HepG2 (cell line): ENCODE measurements around the gene NAV2. TPM values are rescaled to one million over a fixed set of nuclear protein-coding genes. Genes with fewer than 3 reads are reported as not detected.

Source experiments
- ATAC-seq: fragments of 200-7000 bp; cut with Tn5 transposase; 3 replicates; pipeline ENCODE4 v1.9.1; 2020; ENCODE audit warnings: mild to moderate bottlenecking, moderate library complexity
- BruUV-seq: library from RNA; stranded (reverse); fragments of 400-500 nt; replicated peaks from 2 replicates; lab custom pipeline; 2021; lab: Mats Ljungman, UMichigan
- CTCF ChIA-PET: fragments of 300-600 bp; formaldehyde crosslinking; extraction: SDS; loops from one replicate; lab custom pipeline; 2021; ENCODE audit warnings: low total read pairs, inconsistent platforms, low intra/inter-chr PET ratio; lab: Yijun Ruan, JAX
- POLR2A ChIA-PET: fragments of 350-600 bp; sonication (Branson Sonifier 250); formaldehyde crosslinking; loops from one replicate; lab custom pipeline; 2020; ENCODE audit warnings: antibody characterized with exemption, inconsistent platforms; lab: Yijun Ruan, JAX
- DNase-seq: peaks from one replicate; pipeline ENCODE4 v3.0.0-alpha.2; 2015; ENCODE audit warnings: low spot score
- FAIRE-seq: peaks from 3 replicates; lab custom pipeline; 2011; peaks lifted over from hg19 to GRCh38; lab: Jason Lieb, UNC
- H2AFZ ChIP-seq: one replicate; pipeline ENCODE4 v1.6.1; 2011; ENCODE audit warnings: low read length, inconsistent platforms
- H3K27ac ChIP-seq: fragments of 300-600 bp; 3 replicates; pipeline ENCODE4 v1.8.0; 2011; ENCODE audit warnings: mixed run types, mild to moderate bottlenecking, mixed read lengths, low read length, inconsistent platforms; ENCODE audit not compliant: insufficient read depth; ENCODE audit errors: extremely low read length
- H3K27me3 ChIP-seq, 2 experiments: fragments of 200-600 bp in 1 of 2; 2 replicates in 1 of 2; 3 replicates in 1 of 2; pipeline versions ENCODE4 v1.6.0 to v1.8.0; 2011; ENCODE audit warnings: low read length in 2 of 2, mild to moderate bottlenecking in 2 of 2, moderate library complexity in 2 of 2, inconsistent platforms in 1 of 2; ENCODE audit not compliant: insufficient read depth in 2 of 2, control insufficient read depth in 1 of 2
- H3K36me3 ChIP-seq, 2 experiments: fragments of 200-600 bp in 1 of 2; replicated peaks in 1 of 2; 2 replicates in 1 of 2; 3 replicates in 1 of 2; pipeline versions ENCODE4 v1.5.1 to v1.8.0; 2011; ENCODE audit warnings: low read length in 2 of 2, inconsistent platforms in 1 of 2; ENCODE audit not compliant: insufficient read depth in 2 of 2, control insufficient read depth in 1 of 2
- H3K4me1 ChIP-seq: 2 replicates; pipeline ENCODE4 v1.5.1; 2012; ENCODE audit warnings: low read length, inconsistent platforms; ENCODE audit not compliant: insufficient read depth
- H3K4me2 ChIP-seq: 2 replicates; pipeline ENCODE4 v1.6.0; 2011; ENCODE audit warnings: low read depth, low read length, inconsistent platforms
- H3K4me3 ChIP-seq, 3 experiments: fragments of 200-600 bp in 1 of 3; sonication (generic), shearing (Covaris generic) in 1 of 3; replicated peaks in 1 of 3; 2 replicates each; pipeline ENCODE4 v1.5.1; 2011 to 2016; ENCODE audit warnings: low read length in 3 of 3, inconsistent platforms in 2 of 3, low read depth in 2 of 3, mild to moderate bottlenecking in 2 of 3, control low read depth in 1 of 3, mixed read lengths in 1 of 3; ENCODE audit not compliant: insufficient read depth in 1 of 3
- H3K79me2 ChIP-seq: one replicate; pipeline ENCODE4 v1.6.1; 2011; ENCODE audit warnings: low read length, inconsistent platforms; ENCODE audit not compliant: insufficient read depth
- H3K9ac ChIP-seq: 2 replicates; pipeline ENCODE4 v1.6.0; 2011; ENCODE audit warnings: mild to moderate bottlenecking, low read depth, low read length, inconsistent platforms; ENCODE audit not compliant: insufficient read depth
- H3K9me3 ChIP-seq: 2 replicates; pipeline ENCODE4 v1.5.1; 2012; ENCODE audit warnings: mild to moderate bottlenecking, low read length
- H4K20me1 ChIP-seq: 2 replicates; pipeline ENCODE4 v1.6.0; 2011; ENCODE audit warnings: inconsistent platforms, mild to moderate bottlenecking, low read length, moderate library complexity; ENCODE audit not compliant: insufficient read depth
- CBX1 ChIP-seq: IDR thresholded peaks from one replicate; pipeline ENCODE4 v1.6.1; 2016; ENCODE audit warnings: antibody characterized with exemption, low read depth
- ELF4 ChIP-seq: sonication (generic); formaldehyde crosslinking; IDR thresholded peaks from 2 replicates; pipeline ENCODE4 v1.5.0; 2020; ENCODE audit warnings: missing genetic modification reagents, mild to moderate bottlenecking, moderate library complexity, borderline replicate concordance
- MTA1 ChIP-seq: sonication (generic); formaldehyde crosslinking; IDR thresholded peaks from 2 replicates; pipeline ENCODE4 v1.4.0; 2020; ENCODE audit warnings: missing genetic modification reagents, mild to moderate bottlenecking, borderline replicate concordance
- MYNN ChIP-seq: sonication (generic); formaldehyde crosslinking; IDR thresholded peaks from 2 replicates; pipeline ENCODE4 v1.4.0; 2020; ENCODE audit warnings: mild to moderate bottlenecking, low read depth, missing genetic modification reagents
- NR2C2 ChIP-seq: sonication (generic); formaldehyde crosslinking; IDR thresholded peaks from 2 replicates; pipeline ENCODE4 v1.4.0; 2020; ENCODE audit warnings: missing genetic modification reagents, mild to moderate bottlenecking, moderate library complexity, borderline replicate concordance
- PAWR ChIP-seq: sonication (generic); formaldehyde crosslinking; IDR thresholded peaks from 2 replicates; pipeline ENCODE4 v1.4.0; 2020; ENCODE audit warnings: missing genetic modification reagents, mild to moderate bottlenecking, borderline replicate concordance
- REL ChIP-seq: sonication (generic); formaldehyde crosslinking; conservative IDR thresholded peaks from 2 replicates; pipeline ENCODE4 v1.8.0; 2022; ENCODE audit warnings: mild to moderate bottlenecking, missing genetic modification reagents, moderate library complexity
- RELA ChIP-seq: sonication (generic); formaldehyde crosslinking; IDR thresholded peaks from 2 replicates; pipeline ENCODE4 v1.4.0; 2020; ENCODE audit warnings: missing genetic modification reagents
- SMAD3 ChIP-seq: sonication (generic); formaldehyde crosslinking; IDR thresholded peaks from 2 replicates; pipeline ENCODE4 v1.4.0; 2020; ENCODE audit warnings: missing genetic modification reagents
- SMAD9 ChIP-seq: sonication (generic); formaldehyde crosslinking; IDR thresholded peaks from 2 replicates; pipeline ENCODE4 v1.5.1; 2020; ENCODE audit warnings: mild to moderate bottlenecking, missing genetic modification reagents
- SUZ12 ChIP-seq: fragments of 150-350 bp; IDR thresholded peaks from 2 replicates; pipeline ENCODE4 v1.6.1; 2014; ENCODE audit warnings: low read depth, low read length
- ZBTB1 ChIP-seq: sonication (generic); formaldehyde crosslinking; IDR thresholded peaks from 2 replicates; pipeline ENCODE4 v1.4.0; 2020; ENCODE audit warnings: missing genetic modification reagents, borderline replicate concordance
- ZNF12 ChIP-seq: sonication (generic); formaldehyde crosslinking; IDR thresholded peaks from 2 replicates; pipeline ENCODE4 v1.5.0; 2020; ENCODE audit warnings: missing genetic modification reagents
- ZNF235 ChIP-seq: sonication (generic); formaldehyde crosslinking; IDR thresholded peaks from 2 replicates; pipeline ENCODE4 v1.8.1; 2023; ENCODE audit warnings: mild to moderate bottlenecking, missing genetic modification reagents, borderline replicate concordance
- ZNF674 ChIP-seq: sonication (generic); formaldehyde crosslinking; IDR thresholded peaks from 2 replicates; pipeline ENCODE4 v1.5.0; 2020; ENCODE audit warnings: low read depth, mild to moderate bottlenecking, missing genetic modification reagents
- WGBS: methylation state at CpG from one replicate; pipeline ENCODE4 v1.1.6; 2017; ENCODE audit warnings: low lambda C conversion rate; 5-methylcytosine and 5-hydroxymethylcytosine counted together
- in situ Hi-C: cut with HindIII; loops from 2 replicates; pipeline ENCODE4 v1.10.0; 2017; ENCODE audit warnings: low pct_unique_long_range_greater_than_20kb; ENCODE audit not compliant: extremely low pct_ligation_motif_present
- intact Hi-C: fragments of 100-400 bp; cut with micrococcal nuclease; formaldehyde crosslinking; loops from one replicate; pipeline ENCODE4 v1.10.0; 2022; ENCODE audit not compliant: unreplicated experiment
- polyA plus RNA-seq, 8 experiments: library from polyadenylated mRNA; depleted of rRNA in 3 of 8; stranded (reverse) in 7 of 8; unstranded in 1 of 8; fragments of >200 nt; fragmentation: Illumina TruSeq in 4 of 8; extraction: Trizol in 4 of 8; gene quantifications; 2 replicates each; pipeline versions ENCODE4 v1.2.1 to v1.2.3, GENCODE V29; 2011 to 2016; ENCODE audit warnings: low read depth in 4 of 8, missing spikeins in 1 of 8, mixed read lengths in 1 of 8; ENCODE audit not compliant: insufficient read depth in 1 of 8
- total RNA-seq, 5 experiments: library from RNA; depleted of rRNA; stranded (reverse); fragments of >200 nt; fragmentation: Illumina TruSeq; extraction: Trizol; gene quantifications; 2 replicates each; pipeline ENCODE4 v1.2.3, GENCODE V29; 2016; ENCODE audit warnings: low read depth in 1 of 5
- TF ChIP-seq, protein P1 (sequence below): sonication (generic); formaldehyde crosslinking; IDR thresholded peaks from 2 replicates; pipeline ENCODE4 v1.9.0; 2021; ENCODE audit warnings: missing genetic modification reagents, mild to moderate bottlenecking, borderline replicate concordance
- TF ChIP-seq, protein P2 (sequence below): sonication (generic); formaldehyde crosslinking; IDR thresholded peaks from 2 replicates; pipeline ENCODE4 v1.4.0; 2020; ENCODE audit warnings: missing genetic modification reagents
- TF ChIP-seq, protein P3 (sequence below): sonication (generic); formaldehyde crosslinking; IDR thresholded peaks from 2 replicates; pipeline ENCODE4 v1.4.0; 2020; ENCODE audit warnings: missing genetic modification reagents
- TF ChIP-seq, protein P4 (sequence below): sonication (generic); formaldehyde crosslinking; IDR thresholded peaks from 2 replicates; pipeline ENCODE4 v1.4.0; 2020; ENCODE audit warnings: mild to moderate bottlenecking, missing genetic modification reagents

NAV2 gene
- total and polyA plus RNA-seq, 2 of the 13 experiments (the other 11 are each of a cell fraction or from before 2014, with no cell fraction given): 9.3 to 34.6 TPM

DNA sequence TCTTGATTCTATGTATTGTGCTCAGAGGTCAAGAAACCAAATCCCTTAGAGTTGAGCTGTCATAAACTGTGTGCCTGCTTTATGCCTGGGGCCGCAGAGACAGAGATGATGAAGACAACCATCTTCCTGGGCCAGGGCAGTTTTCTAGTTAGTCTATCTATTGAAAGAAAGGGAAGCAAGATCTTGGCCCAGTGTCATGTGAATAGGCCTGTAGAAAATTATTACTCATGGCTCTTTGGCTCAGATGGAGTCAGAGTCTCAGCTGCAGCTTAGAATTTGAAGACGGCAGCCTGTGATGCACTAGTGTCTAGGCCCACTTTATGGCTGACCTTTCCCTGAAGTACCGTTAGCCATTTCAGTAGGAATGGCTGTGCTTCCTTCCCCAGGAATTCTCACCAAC, 335.6 kb downstream of the NAV2 start:
- intact Hi-C loops: no loop called here
- 100% methylated on average over 2 of the region's 3 CpGs for WGBS
- TF ChIP-seq ZNF235 (CRISPR knock-in tag) (no peak), ZNF674 (CRISPR knock-in tag) (no peak), PAWR (CRISPR knock-in tag) (no peak), CBX1 (no peak), ZBTB1 (CRISPR knock-in tag) (no peak), SUZ12 (no peak), MTA1 (CRISPR knock-in tag) (no peak), REL (no peak), ZNF12 (CRISPR knock-in tag) (no peak), NR2C2 (CRISPR knock-in tag) (no peak), SMAD3 (CRISPR knock-in tag) (no peak), ELF4 (no peak), SMAD9 (no peak), MYNN (CRISPR knock-in tag) (no peak), RELA (CRISPR knock-in tag) (no peak)
- TF ChIP-seq, protein P1, sequence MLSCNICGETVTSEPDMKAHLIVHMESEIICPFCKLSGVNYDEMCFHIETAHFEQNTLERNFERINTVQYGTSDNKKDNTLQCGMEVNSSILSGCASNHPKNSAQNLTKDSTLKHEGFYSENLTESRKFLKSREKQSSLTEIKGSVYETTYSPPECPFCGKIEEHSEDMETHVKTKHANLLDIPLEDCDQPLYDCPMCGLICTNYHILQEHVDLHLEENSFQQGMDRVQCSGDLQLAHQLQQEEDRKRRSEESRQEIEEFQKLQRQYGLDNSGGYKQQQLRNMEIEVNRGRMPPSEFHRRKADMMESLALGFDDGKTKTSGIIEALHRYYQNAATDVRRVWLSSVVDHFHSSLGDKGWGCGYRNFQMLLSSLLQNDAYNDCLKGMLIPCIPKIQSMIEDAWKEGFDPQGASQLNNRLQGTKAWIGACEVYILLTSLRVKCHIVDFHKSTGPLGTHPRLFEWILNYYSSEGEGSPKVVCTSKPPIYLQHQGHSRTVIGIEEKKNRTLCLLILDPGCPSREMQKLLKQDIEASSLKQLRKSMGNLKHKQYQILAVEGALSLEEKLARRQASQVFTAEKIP: no peak
- TF ChIP-seq, protein P2, sequence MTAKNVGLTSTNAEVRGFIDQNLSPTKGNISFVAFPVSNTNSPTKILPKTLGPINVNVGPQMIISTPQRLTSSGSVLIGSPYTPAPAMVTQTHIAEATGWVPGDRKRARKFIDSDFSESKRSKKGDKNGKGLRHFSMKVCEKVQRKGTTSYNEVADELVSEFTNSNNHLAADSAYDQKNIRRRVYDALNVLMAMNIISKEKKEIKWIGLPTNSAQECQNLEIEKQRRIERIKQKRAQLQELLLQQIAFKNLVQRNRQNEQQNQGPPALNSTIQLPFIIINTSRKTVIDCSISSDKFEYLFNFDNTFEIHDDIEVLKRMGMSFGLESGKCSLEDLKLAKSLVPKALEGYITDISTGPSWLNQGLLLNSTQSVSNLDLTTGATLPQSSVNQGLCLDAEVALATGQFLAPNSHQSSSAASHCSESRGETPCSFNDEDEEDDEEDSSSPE: no peak
- TF ChIP-seq, protein P3, sequence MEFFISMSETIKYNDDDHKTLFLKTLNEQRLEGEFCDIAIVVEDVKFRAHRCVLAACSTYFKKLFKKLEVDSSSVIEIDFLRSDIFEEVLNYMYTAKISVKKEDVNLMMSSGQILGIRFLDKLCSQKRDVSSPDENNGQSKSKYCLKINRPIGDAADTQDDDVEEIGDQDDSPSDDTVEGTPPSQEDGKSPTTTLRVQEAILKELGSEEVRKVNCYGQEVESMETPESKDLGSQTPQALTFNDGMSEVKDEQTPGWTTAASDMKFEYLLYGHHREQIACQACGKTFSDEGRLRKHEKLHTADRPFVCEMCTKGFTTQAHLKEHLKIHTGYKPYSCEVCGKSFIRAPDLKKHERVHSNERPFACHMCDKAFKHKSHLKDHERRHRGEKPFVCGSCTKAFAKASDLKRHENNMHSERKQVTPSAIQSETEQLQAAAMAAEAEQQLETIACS (CRISPR knock-in tag): no peak
- TF ChIP-seq, protein P4, sequence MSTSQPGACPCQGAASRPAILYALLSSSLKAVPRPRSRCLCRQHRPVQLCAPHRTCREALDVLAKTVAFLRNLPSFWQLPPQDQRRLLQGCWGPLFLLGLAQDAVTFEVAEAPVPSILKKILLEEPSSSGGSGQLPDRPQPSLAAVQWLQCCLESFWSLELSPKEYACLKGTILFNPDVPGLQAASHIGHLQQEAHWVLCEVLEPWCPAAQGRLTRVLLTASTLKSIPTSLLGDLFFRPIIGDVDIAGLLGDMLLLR (CRISPR knock-in tag): no peak
- TF ChIP-seq, all 625 proteins: peak for 0
- Histone ChIP-seq H3K36me3 (peaks cover 50 to 92% of the 10 kb centered on the region in 2 experiments), H3K4me3 (no peak overlapping the region), H3K4me2 (no peak overlapping the region), H3K9ac (no peak overlapping the region), H3K27me3 (no peaks in the 10 kb centered on the region), H4K20me1 (no peaks in the 10 kb centered on the region), H3K4me1 (no peaks in the 10 kb centered on the region), H3K27ac (no peak overlapping the region), H3K9me3 (no peaks in the 10 kb centered on the region), H3K79me2 (no peaks in the 10 kb centered on the region), H2AFZ (no peak overlapping the region)
- BruUV-seq: no TSS peak
- in situ Hi-C loops: no loop called here
- FAIRE-seq (no peak), DNase-seq (no peak), ATAC-seq (no peak)
- CTCF ChIA-PET: no interaction called here
- POLR2A ChIA-PET: no interaction called here
